Astrocyte (in vitro differentiated cells and primary cell): ENCODE results near the gene STK35.

Source experiments
- EZH2 ChIP-seq: IDR thresholded peaks from 2 replicates; pipeline ENCODE4 v1.6.1; 2012; ENCODE audit warnings: mild to moderate bottlenecking, low read length, inconsistent platforms; ENCODE audit not compliant: insufficient read depth
- TF ChIP-seq, protein P1 (sequence below): IDR thresholded peaks from 2 replicates; pipeline ENCODE4 v1.5.1; 2011; ENCODE audit warnings: low read depth, mild to moderate bottlenecking, inconsistent platforms, low read length, moderate library complexity; ENCODE audit not compliant: insufficient read depth

DNA sequence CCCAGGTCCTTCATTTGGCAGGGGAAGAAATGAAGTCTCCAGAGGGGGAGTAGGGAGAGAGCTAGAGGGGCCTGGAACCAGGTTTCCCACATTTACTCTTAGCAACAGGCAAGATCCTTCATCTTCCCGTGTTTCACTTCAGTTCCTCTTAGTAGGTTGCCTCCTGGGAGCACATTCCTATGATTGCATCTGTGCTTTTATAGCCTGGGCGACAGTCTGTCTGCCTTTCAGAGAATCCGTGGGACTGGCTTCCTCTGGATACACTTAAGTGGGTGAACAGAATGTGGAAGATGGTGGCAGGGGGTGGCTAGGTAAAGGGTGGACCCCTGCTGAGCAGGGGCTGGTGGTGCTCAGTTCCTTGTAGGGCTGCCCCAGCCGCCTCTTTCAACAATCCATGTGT, 33.4 kb downstream of the STK35 start:
- TF ChIP-seq, protein P1, sequence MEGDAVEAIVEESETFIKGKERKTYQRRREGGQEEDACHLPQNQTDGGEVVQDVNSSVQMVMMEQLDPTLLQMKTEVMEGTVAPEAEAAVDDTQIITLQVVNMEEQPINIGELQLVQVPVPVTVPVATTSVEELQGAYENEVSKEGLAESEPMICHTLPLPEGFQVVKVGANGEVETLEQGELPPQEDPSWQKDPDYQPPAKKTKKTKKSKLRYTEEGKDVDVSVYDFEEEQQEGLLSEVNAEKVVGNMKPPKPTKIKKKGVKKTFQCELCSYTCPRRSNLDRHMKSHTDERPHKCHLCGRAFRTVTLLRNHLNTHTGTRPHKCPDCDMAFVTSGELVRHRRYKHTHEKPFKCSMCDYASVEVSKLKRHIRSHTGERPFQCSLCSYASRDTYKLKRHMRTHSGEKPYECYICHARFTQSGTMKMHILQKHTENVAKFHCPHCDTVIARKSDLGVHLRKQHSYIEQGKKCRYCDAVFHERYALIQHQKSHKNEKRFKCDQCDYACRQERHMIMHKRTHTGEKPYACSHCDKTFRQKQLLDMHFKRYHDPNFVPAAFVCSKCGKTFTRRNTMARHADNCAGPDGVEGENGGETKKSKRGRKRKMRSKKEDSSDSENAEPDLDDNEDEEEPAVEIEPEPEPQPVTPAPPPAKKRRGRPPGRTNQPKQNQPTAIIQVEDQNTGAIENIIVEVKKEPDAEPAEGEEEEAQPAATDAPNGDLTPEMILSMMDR = no peak
- no peak for TF ChIP-seq EZH2
